ENCODE data around the gene KIAA0586.

Gene KIAA0586

DNA sequence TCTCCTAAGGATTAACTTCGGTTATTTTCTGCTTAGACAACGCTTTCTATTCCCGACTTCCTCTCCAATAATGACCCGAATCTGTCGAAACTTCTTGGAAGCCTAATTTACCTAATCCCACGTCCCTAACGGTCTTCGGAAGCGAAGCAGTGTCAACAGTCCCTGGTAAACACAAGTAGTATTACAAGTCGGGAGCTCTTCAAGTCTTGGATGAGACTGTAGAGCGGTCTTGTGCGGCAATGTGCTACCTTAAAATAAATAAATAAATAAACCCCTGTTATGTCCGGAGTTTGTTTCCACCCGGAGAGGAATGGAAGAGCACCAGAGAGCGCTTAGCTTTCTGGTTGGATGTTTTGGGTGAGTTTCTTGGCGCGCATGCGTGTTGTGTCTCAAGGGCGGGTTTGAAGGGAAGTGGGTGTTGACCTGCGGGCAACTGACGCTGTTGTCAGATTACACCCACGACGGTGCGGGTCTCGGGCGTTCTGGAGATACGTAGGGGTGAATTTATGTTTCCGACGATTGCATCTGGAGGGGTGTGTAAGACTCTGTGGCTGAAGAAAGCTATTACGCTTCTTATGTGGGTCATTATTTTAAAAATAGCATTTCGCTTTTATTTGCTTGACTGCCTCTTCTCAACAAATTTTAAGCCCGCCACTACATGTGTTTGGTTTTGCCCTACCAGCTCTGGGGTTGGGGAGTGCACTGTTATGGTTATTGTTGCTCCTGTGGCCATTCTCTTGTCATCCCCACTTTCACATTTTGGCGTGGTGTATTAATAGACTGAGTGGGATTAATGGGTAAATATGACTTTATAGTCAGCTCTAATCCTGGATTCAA lies at the start of gene KIAA0586, which contains the start of gene TIMM9:
KIAA0586 (plus strand) TSS at position 439 of the 837 bp plus-strand sequence. CDS start 546 bp downstream, outside the sequence.
TIMM9 (minus strand) TSS at position 251 of the 837 bp plus-strand sequence. CDS start 15,586 bp downstream, outside the sequence.
- Histone ChIP-seq H3K9me3 (ENCODE audit: control insufficient read depth, insufficient read depth, low read length) (no peaks in the 10 kb centered on the region), H3K4me1 (ENCODE audit: control insufficient read depth, insufficient read depth, low read length) (no peaks in the 10 kb centered on the region), H3K27me3 (ENCODE audit: control insufficient read depth, insufficient read depth, low read length) (no peaks in the 10 kb centered on the region), H3K4me3 (ENCODE audit: low read depth, low read length) (peak within 1 kb of the TSS; percentile 87), H3K9ac (ENCODE audit: low read depth, low read length) (peak within 1 kb of the TSS; percentile 77), H3K36me3 (ENCODE audit: control insufficient read depth, insufficient read depth, low read length) (peaks cover 3% of the 10 kb centered on the region)

DNA sequence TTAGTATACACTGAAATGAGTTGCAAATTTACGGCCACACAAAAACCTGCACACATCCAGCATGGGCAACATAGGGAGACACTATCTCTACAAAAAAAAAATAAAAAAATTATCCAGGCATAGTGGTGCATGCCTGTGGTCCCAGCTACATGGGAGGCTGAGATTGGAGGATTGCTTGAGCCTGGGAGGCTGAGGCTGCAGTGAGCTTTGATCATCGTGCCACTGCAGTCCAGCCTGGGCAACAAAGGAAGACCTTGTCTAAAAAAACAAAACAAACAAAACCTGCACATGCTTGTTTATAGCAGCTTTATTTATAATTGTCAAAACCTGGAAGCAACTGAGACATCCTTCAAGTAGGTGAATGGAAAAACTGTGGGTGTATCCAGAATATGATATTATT lies 36.7 kb upstream of the KIAA0586 start:
- Histone ChIP-seq H3K36me3 (ENCODE audit: control insufficient read depth, insufficient read depth, low read length) (no peaks in the 10 kb centered on the region), H3K27me3 (ENCODE audit: control insufficient read depth, insufficient read depth, low read length) (peaks cover 8% of the 10 kb centered on the region), H3K4me3 (ENCODE audit: low read depth, low read length) (no peak overlapping the region), H3K4me1 (ENCODE audit: control insufficient read depth, insufficient read depth, low read length) (peaks cover 2% of the 10 kb centered on the region), H3K9ac (ENCODE audit: low read depth, low read length) (no peak overlapping the region), H3K9me3 (ENCODE audit: control insufficient read depth, insufficient read depth, low read length) (no peaks in the 10 kb centered on the region)

DNA sequence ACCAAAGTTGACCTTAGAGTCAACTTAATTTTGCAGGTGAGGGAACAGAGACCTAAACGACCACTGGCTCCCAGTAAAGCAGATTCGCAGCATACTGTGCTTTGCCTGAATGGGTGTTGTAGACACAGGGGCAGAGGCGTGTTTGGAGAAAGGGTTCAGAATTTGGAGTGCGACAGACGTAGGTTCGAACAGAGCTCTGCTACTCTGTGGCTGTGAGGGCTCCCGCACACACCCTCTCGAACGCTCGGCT lies 32.0 kb upstream of the KIAA0586 start:
- Histone ChIP-seq H3K9ac (ENCODE audit: low read depth, low read length) (no peak overlapping the region), H3K9me3 (ENCODE audit: control insufficient read depth, insufficient read depth, low read length) (no peaks in the 10 kb centered on the region), H3K27me3 (ENCODE audit: control insufficient read depth, insufficient read depth, low read length) (peaks cover 19% of the 10 kb centered on the region), H3K4me3 (ENCODE audit: low read depth, low read length) (peak overlapping the region; percentile 70), H3K4me1 (ENCODE audit: control insufficient read depth, insufficient read depth, low read length) (peaks cover 2% of the 10 kb centered on the region), H3K36me3 (ENCODE audit: control insufficient read depth, insufficient read depth, low read length) (no peaks in the 10 kb centered on the region)

DNA sequence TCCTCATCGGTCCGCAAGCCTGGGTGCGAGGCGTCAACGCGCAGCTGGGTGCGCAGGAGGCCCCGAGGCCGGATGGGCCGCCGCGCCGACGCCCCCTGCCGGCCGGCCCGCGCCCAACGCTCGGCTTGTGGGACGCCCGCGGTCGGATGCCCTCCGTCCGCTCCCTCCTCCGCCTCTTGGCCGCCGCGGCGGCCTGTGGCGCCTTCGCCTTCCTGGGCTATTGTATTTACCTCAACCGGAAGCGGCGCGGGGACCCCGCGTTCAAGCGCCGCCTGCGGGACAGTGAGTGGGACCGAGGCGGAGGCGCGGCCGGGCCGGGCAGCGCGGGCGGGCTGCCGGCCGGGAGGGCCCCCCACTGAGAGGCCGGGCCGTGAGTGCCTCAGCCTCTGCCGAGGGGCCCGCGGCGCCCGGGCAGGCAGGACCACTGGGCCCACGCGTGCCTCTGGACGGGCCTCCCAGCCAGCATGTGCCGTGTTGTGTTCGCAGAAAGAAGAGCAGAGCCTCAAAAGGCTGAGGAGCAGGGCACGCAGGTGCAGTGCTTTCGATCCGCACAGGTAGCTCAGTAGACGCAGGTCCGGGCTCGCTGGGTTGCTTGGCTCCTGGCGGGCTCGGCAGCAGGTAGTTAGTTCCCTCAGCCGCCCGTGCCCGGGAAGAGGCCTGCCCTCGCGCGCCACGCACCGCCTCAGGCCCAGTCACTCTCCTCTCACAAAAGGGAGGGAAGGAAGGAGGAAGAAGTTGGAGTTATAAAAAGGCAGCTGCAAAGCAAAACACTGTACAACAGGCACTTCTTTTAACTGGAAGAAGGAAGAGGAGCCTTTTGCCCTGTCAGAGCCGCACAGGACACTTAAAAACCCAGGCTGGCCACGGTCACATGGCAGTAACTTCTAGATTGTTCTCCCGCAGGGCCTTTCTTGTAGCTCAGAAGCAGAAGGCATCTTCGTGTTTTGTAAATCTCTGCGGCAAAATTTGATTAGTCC lies 31.4 kb upstream of the KIAA0586 start, which contains the start of gene TOMM20L:
TOMM20L (plus strand) TSS at position 119 of the 977 bp plus-strand sequence; CDS start at position 147, 28 bp downstream.
- Histone ChIP-seq H3K4me1 (ENCODE audit: control insufficient read depth, insufficient read depth, low read length) (peaks cover 2% of the 10 kb centered on the region), H3K9me3 (ENCODE audit: control insufficient read depth, insufficient read depth, low read length) (no peaks in the 10 kb centered on the region), H3K4me3 (ENCODE audit: low read depth, low read length) (peak within 1 kb of the TSS; percentile 70), H3K27me3 (ENCODE audit: control insufficient read depth, insufficient read depth, low read length) (peaks cover 19% of the 10 kb centered on the region), H3K36me3 (ENCODE audit: control insufficient read depth, insufficient read depth, low read length) (no peaks in the 10 kb centered on the region), H3K9ac (ENCODE audit: low read depth, low read length) (peak within 1 kb of the TSS; percentile 49)

DNA sequence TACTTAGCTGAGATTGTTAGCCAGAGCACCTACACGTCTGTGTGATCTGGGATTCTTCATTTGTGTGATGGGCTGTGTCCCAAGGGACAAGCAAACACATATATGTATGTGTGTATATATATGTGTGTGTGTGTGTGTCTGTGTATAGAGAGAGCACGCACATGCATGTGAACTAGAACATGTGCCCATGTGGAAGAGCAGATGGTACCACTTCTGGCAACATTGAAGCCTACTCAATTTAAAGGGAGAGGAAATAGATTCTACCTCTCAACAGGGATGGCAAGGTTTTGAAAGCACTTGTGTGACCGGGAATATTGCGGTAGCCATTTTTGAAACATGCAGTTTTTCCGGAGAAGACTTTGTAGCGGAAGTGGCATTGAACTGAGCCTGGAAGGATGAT lies 30.4 kb upstream of the KIAA0586 start:
- no peaks in the 10 kb centered on the region for H3K9me3 ChIP-seq (ENCODE audit: control insufficient read depth, insufficient read depth, low read length)
- H3K36me3 ChIP-seq (ENCODE audit: control insufficient read depth, insufficient read depth, low read length): no peaks in the 10 kb centered on the region
- no peak overlapping the region for H3K9ac ChIP-seq (ENCODE audit: low read depth, low read length)
- H3K4me3 ChIP-seq (ENCODE audit: low read depth, low read length): no peak overlapping the region
- peaks cover 2% of the 10 kb centered on the region for H3K4me1 ChIP-seq (ENCODE audit: control insufficient read depth, insufficient read depth, low read length)
- H3K27me3 ChIP-seq (ENCODE audit: control insufficient read depth, insufficient read depth, low read length): peaks cover 19% of the 10 kb centered on the region

DNA sequence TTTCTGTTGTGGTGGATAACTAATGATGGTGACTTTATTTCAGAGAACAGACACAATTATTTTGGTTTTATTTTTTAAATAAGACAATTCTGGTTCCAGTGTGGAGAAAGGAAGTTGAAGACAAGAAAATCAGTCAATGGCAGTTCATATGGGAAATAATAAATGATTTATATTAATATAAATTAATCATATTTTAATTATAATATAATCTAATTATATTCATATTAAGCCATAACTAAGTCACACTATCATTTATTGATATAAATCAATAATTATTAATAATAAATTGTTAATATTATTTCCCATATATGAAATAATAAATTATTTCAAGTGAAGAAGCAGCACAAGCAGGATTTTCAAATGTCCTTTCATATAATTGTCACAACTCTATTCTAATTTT lies 29.0 kb upstream of the KIAA0586 start:
- H3K36me3 ChIP-seq (ENCODE audit: control insufficient read depth, insufficient read depth, low read length): no peaks in the 10 kb centered on the region
- H3K9me3 ChIP-seq (ENCODE audit: control insufficient read depth, insufficient read depth, low read length): no peaks in the 10 kb centered on the region
- no peak overlapping the region for H3K9ac ChIP-seq (ENCODE audit: low read depth, low read length)
- no peak overlapping the region for H3K4me3 ChIP-seq (ENCODE audit: low read depth, low read length)
- H3K27me3 ChIP-seq (ENCODE audit: control insufficient read depth, insufficient read depth, low read length): peaks cover 19% of the 10 kb centered on the region
- H3K4me1 ChIP-seq (ENCODE audit: control insufficient read depth, insufficient read depth, low read length): peaks cover 2% of the 10 kb centered on the region

DNA sequence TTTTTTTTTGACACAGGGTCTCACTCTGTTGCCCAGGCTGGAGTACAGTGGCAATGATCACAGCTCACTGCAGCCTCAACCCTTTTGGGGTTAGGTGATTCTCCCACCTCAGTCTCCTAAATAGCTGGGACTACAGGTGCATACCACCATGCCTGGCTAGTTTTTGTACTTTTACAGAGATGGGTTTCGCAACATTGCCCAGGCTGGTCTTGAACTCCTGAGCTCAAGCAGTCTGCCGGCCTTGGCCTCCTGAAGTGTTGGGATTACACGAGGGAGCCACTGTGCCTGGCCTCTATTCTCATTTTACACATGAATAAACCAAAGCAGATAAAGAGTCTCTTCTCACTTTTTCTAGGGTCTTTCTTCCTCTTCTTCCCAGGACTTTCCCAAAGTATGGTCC lies 28.6 kb upstream of the KIAA0586 start:
- H3K9me3 ChIP-seq (ENCODE audit: control insufficient read depth, insufficient read depth, low read length): no peaks in the 10 kb centered on the region
- peaks cover 2% of the 10 kb centered on the region for H3K4me1 ChIP-seq (ENCODE audit: control insufficient read depth, insufficient read depth, low read length)
- H3K27me3 ChIP-seq (ENCODE audit: control insufficient read depth, insufficient read depth, low read length): peaks cover 19% of the 10 kb centered on the region
- no peaks in the 10 kb centered on the region for H3K36me3 ChIP-seq (ENCODE audit: control insufficient read depth, insufficient read depth, low read length)
- no peak overlapping the region for H3K4me3 ChIP-seq (ENCODE audit: low read depth, low read length)
- H3K9ac ChIP-seq (ENCODE audit: low read depth, low read length): no peak overlapping the region

DNA sequence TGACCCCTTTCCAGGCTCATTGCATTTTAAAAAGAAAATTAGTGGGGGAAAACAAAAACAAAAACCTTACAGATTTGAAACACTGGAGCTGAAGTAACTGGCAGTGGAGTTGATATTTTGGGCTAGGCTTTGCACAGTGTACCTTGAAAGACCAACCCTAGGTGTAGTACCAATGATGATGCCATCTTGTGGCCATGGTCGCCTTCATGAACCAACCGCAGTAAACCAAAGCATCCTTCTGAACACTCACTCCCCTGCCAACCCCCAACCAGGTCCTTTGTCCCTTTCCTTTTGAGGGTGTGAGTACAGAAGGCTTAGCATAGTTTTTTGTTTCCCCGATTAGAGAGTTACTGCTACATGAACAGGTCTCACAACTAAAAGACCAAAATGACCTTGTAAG lies 25.9 kb upstream of the KIAA0586 start:
- no peak overlapping the region for H3K4me3 ChIP-seq (ENCODE audit: low read depth, low read length)
- no peaks in the 10 kb centered on the region for H3K4me1 ChIP-seq (ENCODE audit: control insufficient read depth, insufficient read depth, low read length)
- peaks cover 11% of the 10 kb centered on the region for H3K27me3 ChIP-seq (ENCODE audit: control insufficient read depth, insufficient read depth, low read length)
- H3K9ac ChIP-seq (ENCODE audit: low read depth, low read length): no peak overlapping the region
- no peaks in the 10 kb centered on the region for H3K9me3 ChIP-seq (ENCODE audit: control insufficient read depth, insufficient read depth, low read length)
- no peaks in the 10 kb centered on the region for H3K36me3 ChIP-seq (ENCODE audit: control insufficient read depth, insufficient read depth, low read length)

DNA sequence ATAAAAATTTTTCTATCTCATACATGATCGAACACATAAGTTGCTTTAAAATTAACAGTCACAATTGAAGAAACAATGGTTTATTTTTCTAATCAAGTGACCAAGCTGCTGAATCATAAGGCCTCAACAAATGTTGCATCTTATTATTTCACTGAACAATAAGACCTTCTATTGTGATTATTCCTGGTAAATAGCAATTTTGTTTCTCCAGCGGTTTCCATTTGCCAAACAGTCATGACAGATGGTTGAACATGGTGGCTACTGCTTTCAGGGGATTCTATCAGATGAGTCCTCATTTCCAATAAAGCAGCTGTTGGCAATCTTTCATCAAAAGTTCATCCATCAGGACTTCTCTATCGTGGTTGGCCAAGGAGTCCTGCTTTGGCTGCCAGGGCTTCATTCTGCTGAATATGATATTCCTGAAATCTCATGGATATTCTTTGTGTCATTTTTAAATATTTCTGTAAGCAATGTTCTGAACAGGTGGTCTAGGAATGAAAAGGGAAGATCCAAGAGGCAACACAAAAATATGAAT lies 18.8 kb upstream of the KIAA0586 start:
- Histone ChIP-seq H3K9me3 (ENCODE audit: control insufficient read depth, insufficient read depth, low read length) (no peaks in the 10 kb centered on the region), H3K4me3 (ENCODE audit: low read depth, low read length) (no peak overlapping the region), H3K36me3 (ENCODE audit: control insufficient read depth, insufficient read depth, low read length) (peaks cover 18% of the 10 kb centered on the region), H3K9ac (ENCODE audit: low read depth, low read length) (no peak overlapping the region), H3K4me1 (ENCODE audit: control insufficient read depth, insufficient read depth, low read length) (no peaks in the 10 kb centered on the region), H3K27me3 (ENCODE audit: control insufficient read depth, insufficient read depth, low read length) (no peaks in the 10 kb centered on the region)

DNA sequence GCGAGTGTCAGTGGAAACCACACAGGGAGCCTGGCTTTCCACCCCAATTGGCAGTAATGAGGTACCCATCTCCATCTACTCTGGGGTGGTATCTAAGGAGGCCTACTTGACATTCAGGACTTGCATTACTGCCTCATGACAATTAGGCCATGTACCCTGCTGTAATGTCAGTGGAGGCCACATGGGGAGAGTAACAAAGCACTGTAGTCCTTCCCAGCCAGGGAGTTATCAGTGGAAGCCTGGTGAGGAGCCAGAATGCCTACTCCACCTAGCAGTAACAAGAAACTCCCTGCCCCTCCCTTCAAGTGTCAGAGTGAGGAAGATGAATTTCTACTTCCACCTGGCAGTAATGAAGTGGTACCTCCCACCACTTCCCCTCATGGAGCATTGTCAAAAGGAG lies 12.7 kb upstream of the KIAA0586 start:
- H3K27me3 ChIP-seq (ENCODE audit: control insufficient read depth, insufficient read depth, low read length): no peaks in the 10 kb centered on the region
- H3K4me1 ChIP-seq (ENCODE audit: control insufficient read depth, insufficient read depth, low read length): no peaks in the 10 kb centered on the region
- H3K4me3 ChIP-seq (ENCODE audit: low read depth, low read length): no peak overlapping the region
- H3K9me3 ChIP-seq (ENCODE audit: control insufficient read depth, insufficient read depth, low read length): no peaks in the 10 kb centered on the region
- H3K36me3 ChIP-seq (ENCODE audit: control insufficient read depth, insufficient read depth, low read length): peaks cover 18% of the 10 kb centered on the region
- no peak overlapping the region for H3K9ac ChIP-seq (ENCODE audit: low read depth, low read length)

DNA sequence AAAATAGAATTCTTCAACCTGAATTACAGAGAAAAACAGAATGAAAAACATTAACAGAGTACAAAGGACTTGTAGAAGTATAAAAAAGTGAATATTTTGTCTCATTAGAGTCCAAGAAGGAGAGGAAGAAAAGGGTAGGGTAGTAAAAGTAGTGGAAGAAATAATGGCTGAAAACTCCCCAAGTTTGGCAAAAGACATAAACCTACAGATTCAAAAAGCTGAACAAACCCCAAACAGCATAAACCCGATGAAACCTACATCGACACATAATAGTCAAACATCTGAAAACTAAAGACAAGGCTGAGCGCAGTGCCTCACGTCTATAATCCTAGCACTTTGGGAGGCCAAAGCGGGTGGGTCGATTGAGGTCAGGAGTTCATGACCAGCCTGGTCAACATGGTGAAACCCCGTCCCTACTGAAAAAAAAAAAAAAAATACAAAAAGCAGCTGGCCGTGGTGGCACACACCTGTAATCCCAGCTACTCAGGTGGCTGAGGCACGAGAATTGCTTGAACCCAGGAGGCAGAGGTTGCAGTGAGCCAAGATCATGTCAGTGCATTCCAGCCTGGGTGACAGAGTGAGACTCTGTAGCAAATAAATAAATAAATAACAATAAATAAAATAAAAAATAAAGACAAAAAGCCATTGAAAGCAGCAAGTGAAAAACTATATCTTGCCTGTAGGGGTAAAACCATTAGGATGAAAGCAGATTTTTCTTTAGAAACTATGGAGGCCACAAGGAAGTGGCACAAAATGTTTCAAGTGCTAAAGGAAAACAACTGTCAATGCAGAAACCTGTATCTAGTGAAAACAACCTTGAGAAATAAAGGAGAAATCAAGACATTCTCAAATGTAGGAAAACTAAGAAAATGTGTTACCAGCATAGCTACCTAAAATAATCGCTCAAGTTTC lies 11.6 kb upstream of the KIAA0586 start:
- Histone ChIP-seq H3K9ac (ENCODE audit: low read depth, low read length) (no peak overlapping the region), H3K4me3 (ENCODE audit: low read depth, low read length) (no peak overlapping the region), H3K36me3 (ENCODE audit: control insufficient read depth, insufficient read depth, low read length) (peaks cover 12% of the 10 kb centered on the region), H3K4me1 (ENCODE audit: control insufficient read depth, insufficient read depth, low read length) (no peaks in the 10 kb centered on the region), H3K9me3 (ENCODE audit: control insufficient read depth, insufficient read depth, low read length) (no peaks in the 10 kb centered on the region), H3K27me3 (ENCODE audit: control insufficient read depth, insufficient read depth, low read length) (no peaks in the 10 kb centered on the region)

Measured in iPS-15b (cell line).